ENCODE measurements around the gene NEAT1.
A peak's percentile ranks its signal among the peaks of the same experiment; 100 is the strongest.

The NEAT1 gene

GRCh38 chr11:65434667-65435410 lies 12.2 kb downstream of the NEAT1 start:
- no peak overlapping the region for H3K4me3 ChIP-seq (ENCODE audit: low read depth in 1 of 2, low read length in 2 of 2)
- H3K27ac ChIP-seq (ENCODE audit: low read depth, low read length) = no peak overlapping the region

GRCh38 chr11:65435411-65435931 lies 12.9 kb downstream of the NEAT1 start:
- Histone ChIP-seq H3K4me3 (ENCODE audit: low read depth in 1 of 2, low read length in 2 of 2) (no peak overlapping the region), H3K9me3 (ENCODE audit: control insufficient read depth in 1 of 2, low read length in 2 of 2) (no peaks in the 10 kb centered on the region), H3K9ac (ENCODE audit: low read depth in 1 of 2, low read length in 2 of 2) (no peak overlapping the region), H3K36me3 (ENCODE audit: control insufficient read depth in 1 of 2, insufficient read depth in 2 of 2, low read length in 2 of 2) (peaks cover 42 to 43% of the 10 kb centered on the region in 2 donors), H3K27ac (ENCODE audit: low read depth, low read length) (no peak overlapping the region), H3K4me1 (ENCODE audit: control insufficient read depth in 1 of 2, insufficient read depth in 2 of 2, low read length in 2 of 2) (peaks cover 21 to 28% of the 10 kb centered on the region in 2 donors), H3K27me3 (ENCODE audit: control insufficient read depth in 1 of 2, insufficient read depth in 2 of 2, low read length in 2 of 2) (no peaks in the 10 kb centered on the region)

More at GRCh38 chr11:65434667-65435410, 12.2 kb downstream of the NEAT1 start:
- no peaks in the 10 kb centered on the region for H3K27me3 ChIP-seq (ENCODE audit: control insufficient read depth in 1 of 2, insufficient read depth in 2 of 2, low read length in 2 of 2)
- peaks cover 39 to 43% of the 10 kb centered on the region in 2 donors for H3K36me3 ChIP-seq (ENCODE audit: control insufficient read depth in 1 of 2, insufficient read depth in 2 of 2, low read length in 2 of 2)
- H3K9me3 ChIP-seq (ENCODE audit: control insufficient read depth in 1 of 2, low read length in 2 of 2) = no peaks in the 10 kb centered on the region
- H3K4me1 ChIP-seq (ENCODE audit: control insufficient read depth in 1 of 2, insufficient read depth in 2 of 2, low read length in 2 of 2) = peaks cover 27 to 30% of the 10 kb centered on the region in 2 donors
- H3K9ac ChIP-seq (ENCODE audit: low read depth in 1 of 2, low read length in 2 of 2) = no peak overlapping the region

- no peak overlapping the region for H3K27ac ChIP-seq (ENCODE audit: low read depth, low read length)
- peak overlapping the region in 1 of 2 donors; percentile 7 for H3K4me3 ChIP-seq (ENCODE audit: low read depth in 1 of 2, low read length in 2 of 2)
- H3K9ac ChIP-seq (ENCODE audit: low read depth in 1 of 2, low read length in 2 of 2) = peak overlapping the region in 1 of 2 donors; percentile 37
- H3K27me3 ChIP-seq (ENCODE audit: control insufficient read depth in 1 of 2, insufficient read depth in 2 of 2, low read length in 2 of 2) = no peaks in the 10 kb centered on the region
- H3K4me1 ChIP-seq (ENCODE audit: control insufficient read depth in 1 of 2, insufficient read depth in 2 of 2, low read length in 2 of 2) = peaks cover 18 to 27% of the 10 kb centered on the region in 2 donors
- no peaks in the 10 kb centered on the region for H3K9me3 ChIP-seq (ENCODE audit: control insufficient read depth in 1 of 2, low read length in 2 of 2)
- H3K36me3 ChIP-seq (ENCODE audit: control insufficient read depth in 1 of 2, insufficient read depth in 2 of 2, low read length in 2 of 2) = peaks cover 42 to 43% of the 10 kb centered on the region in 2 donors
Measured at GRCh38 chr11:65435981-65436411, 13.4 kb downstream of the NEAT1 start.

- peaks cover 42 to 43% of the 10 kb centered on the region in 2 donors for H3K36me3 ChIP-seq (ENCODE audit: control insufficient read depth in 1 of 2, insufficient read depth in 2 of 2, low read length in 2 of 2)
- H3K9me3 ChIP-seq (ENCODE audit: control insufficient read depth in 1 of 2, low read length in 2 of 2) = no peaks in the 10 kb centered on the region
- H3K27ac ChIP-seq (ENCODE audit: low read depth, low read length) = no peak overlapping the region
- peak overlapping the region in 1 of 2 donors; percentile 37 for H3K9ac ChIP-seq (ENCODE audit: low read depth in 1 of 2, low read length in 2 of 2)
- peaks cover 22 to 25% of the 10 kb centered on the region in 2 donors for H3K4me1 ChIP-seq (ENCODE audit: control insufficient read depth in 1 of 2, insufficient read depth in 2 of 2, low read length in 2 of 2)
- H3K27me3 ChIP-seq (ENCODE audit: control insufficient read depth in 1 of 2, insufficient read depth in 2 of 2, low read length in 2 of 2) = no peaks in the 10 kb centered on the region
- H3K4me3 ChIP-seq (ENCODE audit: low read depth in 1 of 2, low read length in 2 of 2) = peak overlapping the region in 1 of 2 donors; percentile 7
Measured at GRCh38 chr11:65436412-65437032, 13.9 kb downstream of the NEAT1 start.

GRCh38 chr11:65437436-65438227 lies 15.0 kb downstream of the NEAT1 start:
- Histone ChIP-seq H3K4me3 (ENCODE audit: low read depth in 1 of 2, low read length in 2 of 2) (no peak overlapping the region), H3K27ac (ENCODE audit: low read depth, low read length) (no peak overlapping the region), H3K27me3 (ENCODE audit: control insufficient read depth in 1 of 2, insufficient read depth in 2 of 2, low read length in 2 of 2) (no peaks in the 10 kb centered on the region), H3K9ac (ENCODE audit: low read depth in 1 of 2, low read length in 2 of 2) (no peak overlapping the region), H3K9me3 (ENCODE audit: control insufficient read depth in 1 of 2, low read length in 2 of 2) (no peaks in the 10 kb centered on the region), H3K36me3 (ENCODE audit: control insufficient read depth in 1 of 2, insufficient read depth in 2 of 2, low read length in 2 of 2) (peaks cover 43 to 45% of the 10 kb centered on the region in 2 donors), H3K4me1 (ENCODE audit: control insufficient read depth in 1 of 2, insufficient read depth in 2 of 2, low read length in 2 of 2) (peaks cover 30 to 33% of the 10 kb centered on the region in 2 donors)

- peaks cover 34 to 38% of the 10 kb centered on the region in 2 donors for H3K4me1 ChIP-seq (ENCODE audit: control insufficient read depth in 1 of 2, insufficient read depth in 2 of 2, low read length in 2 of 2)
- peaks cover 48 to 51% of the 10 kb centered on the region in 2 donors for H3K36me3 ChIP-seq (ENCODE audit: control insufficient read depth in 1 of 2, insufficient read depth in 2 of 2, low read length in 2 of 2)
Measured at GRCh38 chr11:65438257-65439151, 15.9 kb downstream of the NEAT1 start.

GRCh38 chr11:65439331-65440181 lies 17.0 kb downstream of the NEAT1 start:
- Histone ChIP-seq H3K4me3 (ENCODE audit: low read depth in 1 of 2, low read length in 2 of 2) (no peak overlapping the region), H3K36me3 (ENCODE audit: control insufficient read depth in 1 of 2, insufficient read depth in 2 of 2, low read length in 2 of 2) (peaks cover 50 to 54% of the 10 kb centered on the region in 2 donors), H3K27ac (ENCODE audit: low read depth, low read length) (no peak overlapping the region), H3K4me1 (ENCODE audit: control insufficient read depth in 1 of 2, insufficient read depth in 2 of 2, low read length in 2 of 2) (peaks cover 27 to 41% of the 10 kb centered on the region in 2 donors), H3K9me3 (ENCODE audit: control insufficient read depth in 1 of 2, low read length in 2 of 2) (no peaks in the 10 kb centered on the region), H3K27me3 (ENCODE audit: control insufficient read depth in 1 of 2, insufficient read depth in 2 of 2, low read length in 2 of 2) (no peaks in the 10 kb centered on the region), H3K9ac (ENCODE audit: low read depth in 1 of 2, low read length in 2 of 2) (no peak overlapping the region)

More at GRCh38 chr11:65438257-65439151, 15.9 kb downstream of the NEAT1 start:
- Histone ChIP-seq H3K9ac (ENCODE audit: low read depth in 1 of 2, low read length in 2 of 2) (no peak overlapping the region), H3K27ac (ENCODE audit: low read depth, low read length) (no peak overlapping the region), H3K27me3 (ENCODE audit: control insufficient read depth in 1 of 2, insufficient read depth in 2 of 2, low read length in 2 of 2) (no peaks in the 10 kb centered on the region), H3K9me3 (ENCODE audit: control insufficient read depth in 1 of 2, low read length in 2 of 2) (no peaks in the 10 kb centered on the region), H3K4me3 (ENCODE audit: low read depth in 1 of 2, low read length in 2 of 2) (no peak overlapping the region)

GRCh38 chr11:65440831-65441499 lies 18.4 kb downstream of the NEAT1 start:
- Histone ChIP-seq H3K9ac (ENCODE audit: low read depth in 1 of 2, low read length in 2 of 2) (no peak overlapping the region), H3K4me1 (ENCODE audit: control insufficient read depth in 1 of 2, insufficient read depth in 2 of 2, low read length in 2 of 2) (peaks cover 18 to 38% of the 10 kb centered on the region in 2 donors), H3K4me3 (ENCODE audit: low read depth in 1 of 2, low read length in 2 of 2) (no peak overlapping the region), H3K9me3 (ENCODE audit: control insufficient read depth in 1 of 2, low read length in 2 of 2) (no peaks in the 10 kb centered on the region), H3K27me3 (ENCODE audit: control insufficient read depth in 1 of 2, insufficient read depth in 2 of 2, low read length in 2 of 2) (no peaks in the 10 kb centered on the region), H3K27ac (ENCODE audit: low read depth, low read length) (no peak overlapping the region), H3K36me3 (ENCODE audit: control insufficient read depth in 1 of 2, insufficient read depth in 2 of 2, low read length in 2 of 2) (peaks cover 40 to 50% of the 10 kb centered on the region in 2 donors)
